ENCODE data around the gene SUFU. TPM values are rescaled to one million over a fixed set of nuclear protein-coding genes. Genes with fewer than 3 reads are reported as not detected.

SUFU gene
- total RNA-seq, 1 donor from 2014 or later: 14.3 TPM

- no peaks in the 10 kb centered on the region for H3K36me3 ChIP-seq
- H3K4me1 ChIP-seq: peaks cover 47% of the 10 kb centered on the region
- DNase-seq (no peak), ATAC-seq (no peak)
- TF ChIP-seq CTCF (IDR thresholded peaks at IDR 0.05): no peak
- no peak overlapping the region for H3K4me3 ChIP-seq
- peak overlapping the region; percentile 49 for H3K27ac ChIP-seq
- H3K9me3 ChIP-seq: no peaks in the 10 kb centered on the region
- intact Hi-C loops (cut with DNase I): loop anchor here (10.0 kb wide), 1 partner anchor 77 kb away; the partner anchor contains the start of genes ACTR1A and SUFU
- no peaks in the 10 kb centered on the region for H3K27me3 ChIP-seq (ENCODE audit: low read depth)
Observed at GRCh38 chr10:102581981-102582580, 78.3 kb downstream of the SUFU start.

GRCh38 chr10:102583435-102584417, 80.0 kb downstream of the SUFU start:
- TF ChIP-seq CTCF (IDR thresholded peaks at IDR 0.05): peak; percentile 88
- Histone ChIP-seq H3K27ac (no peak overlapping the region), H3K9me3 (no peaks in the 10 kb centered on the region), H3K27me3 (ENCODE audit: low read depth) (no peaks in the 10 kb centered on the region), H3K4me3 (no peak overlapping the region), H3K36me3 (no peaks in the 10 kb centered on the region), H3K4me1 (peaks cover 46% of the 10 kb centered on the region)
- intact Hi-C loops (cut with DNase I): loop anchor here (10.0 kb wide), 1 partner anchor 79 kb away; the partner anchor contains the start of genes ACTR1A and SUFU
- DNase-seq (peak; percentile 86), ATAC-seq (peak; percentile 92 to 95)

GRCh38 chr10:102585026-102585425, 81.3 kb downstream of the SUFU start:
- intact Hi-C loops (cut with DNase I): loop anchor here (10.0 kb wide), 1 partner anchor 80 kb away; the partner anchor contains the start of genes ACTR1A and SUFU
- TF ChIP-seq CTCF (IDR thresholded peaks at IDR 0.05): no peak

GRCh38 chr10:102586858-102587257, 83.1 kb downstream of the SUFU start:
- no peak overlapping the region for H3K27ac ChIP-seq
- intact Hi-C loops (cut with DNase I): loop anchor here (10.0 kb wide), 1 partner anchor 82 kb away; the partner anchor contains the start of genes ACTR1A and SUFU
- no peak for TF ChIP-seq CTCF (IDR thresholded peaks at IDR 0.05)
- no peaks in the 10 kb centered on the region for H3K36me3 ChIP-seq
- no peak overlapping the region for H3K4me3 ChIP-seq
- DNase-seq: no peak
- no peak for ATAC-seq
- no peaks in the 10 kb centered on the region for H3K9me3 ChIP-seq
- H3K4me1 ChIP-seq: peaks cover 15% of the 10 kb centered on the region
- no peaks in the 10 kb centered on the region for H3K27me3 ChIP-seq (ENCODE audit: low read depth)

More at GRCh38 chr10:102585026-102585425, 81.3 kb downstream of the SUFU start:
- DNase-seq: no peak
- Histone ChIP-seq H3K4me1 (peaks cover 33% of the 10 kb centered on the region), H3K27me3 (ENCODE audit: low read depth) (no peaks in the 10 kb centered on the region), H3K27ac (no peak overlapping the region), H3K9me3 (no peaks in the 10 kb centered on the region), H3K4me3 (no peak overlapping the region), H3K36me3 (no peaks in the 10 kb centered on the region)
- no peak for ATAC-seq

- intact Hi-C loops (cut with DNase I): loop anchor here (10.0 kb wide), 1 partner anchor 84 kb away; the partner anchor contains the start of genes ACTR1A and SUFU
- ATAC-seq (no peak), DNase-seq (no peak)
- no peak overlapping the region for H3K27ac ChIP-seq
- peaks cover 4% of the 10 kb centered on the region for H3K36me3 ChIP-seq
- no peak for TF ChIP-seq CTCF (IDR thresholded peaks at IDR 0.05)
- no peaks in the 10 kb centered on the region for H3K27me3 ChIP-seq (ENCODE audit: low read depth)
- peaks cover 3% of the 10 kb centered on the region for H3K4me1 ChIP-seq
- no peak overlapping the region for H3K4me3 ChIP-seq
- no peaks in the 10 kb centered on the region for H3K9me3 ChIP-seq
Observed at GRCh38 chr10:102588875-102589274, 85.1 kb downstream of the SUFU start.
